Parathyroid adenoma (tissue), 2 donors: ENCODE data around the gene FTCDNL1.

Source experiments
- H2AFZ ChIP-seq: fragments of 300-600 bp; sonication (generic); one replicate; pipeline ENCODE4 v1.7.0; 2017; ENCODE audit warnings: antibody characterized with exemption, mild to moderate bottlenecking
- H3K27ac ChIP-seq: fragments of 300-600 bp; sonication (generic); one replicate; pipeline ENCODE4 v1.7.0; 2017
- H3K27me3 ChIP-seq: fragments of 300-600 bp; sonication (generic); one replicate; pipeline ENCODE4 v1.7.0; 2017; ENCODE audit warnings: low read length; ENCODE audit not compliant: control insufficient read depth, insufficient read depth
- H3K36me3 ChIP-seq: fragments of 300-600 bp; sonication (generic); one replicate; pipeline ENCODE4 v1.7.0; 2017; ENCODE audit warnings: low read length; ENCODE audit not compliant: control insufficient read depth, insufficient read depth
- H3K4me1 ChIP-seq: fragments of 300-600 bp; sonication (generic); one replicate; pipeline ENCODE4 v1.7.0; 2017; ENCODE audit warnings: control low read depth
- H3K4me2 ChIP-seq: fragments of 300-600 bp; sonication (generic); one replicate; pipeline ENCODE4 v1.7.0; 2017; ENCODE audit warnings: low read length
- H3K4me3 ChIP-seq: fragments of 300-600 bp; sonication (generic); one replicate; pipeline ENCODE4 v1.7.0; 2017; ENCODE audit warnings: low read depth, low read length
- H3K79me2 ChIP-seq: fragments of 300-600 bp; sonication (generic); one replicate; pipeline ENCODE4 v1.7.0; 2017; ENCODE audit warnings: control low read depth
- H3K9ac ChIP-seq: fragments of 300-600 bp; sonication (generic); one replicate; pipeline ENCODE4 v1.7.0; 2017; ENCODE audit warnings: mild to moderate bottlenecking
- H3K9me3 ChIP-seq: fragments of 300-600 bp; sonication (generic); one replicate; pipeline ENCODE4 v1.7.0; 2017; ENCODE audit warnings: low read length; ENCODE audit not compliant: control insufficient read depth
- TF ChIP-seq, protein P1 (sequence below): fragments of 300-600 bp; sonication (generic); IDR thresholded peaks from one replicate; pipeline ENCODE4 v1.7.0; 2017; ENCODE audit warnings: antibody characterized with exemption, mild to moderate bottlenecking
- donor health status: primary hyperparathyroidism.

Gene FTCDNL1

DNA sequence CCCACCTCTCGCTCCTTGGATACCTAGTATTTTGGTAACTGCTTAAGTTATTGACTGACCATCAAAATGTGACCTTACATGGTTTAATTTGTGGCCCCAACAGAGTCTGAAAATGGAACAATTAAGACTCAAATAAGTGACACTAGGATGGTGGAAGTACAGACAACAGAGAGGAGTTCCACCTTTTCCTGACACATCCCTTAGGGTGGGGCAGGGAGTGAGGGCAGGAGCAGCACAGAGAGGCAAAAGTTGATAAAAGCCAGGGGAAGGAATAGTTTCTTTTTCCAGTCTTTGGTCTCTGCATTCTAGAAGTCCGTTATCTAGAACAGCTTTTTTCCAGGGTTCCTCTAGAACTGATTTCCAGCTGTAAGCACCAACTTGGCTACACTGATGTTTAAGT lies 32.2 kb downstream of the FTCDNL1 start:
- Histone ChIP-seq H3K79me2 (no peaks in the 10 kb centered on the region), H3K27me3 (no peaks in the 10 kb centered on the region), H3K27ac (no peak overlapping the region), H3K9ac (no peak overlapping the region), H3K4me3 (no peak overlapping the region), H3K36me3 (no peaks in the 10 kb centered on the region), H3K9me3 (no peaks in the 10 kb centered on the region), H3K4me2 (no peak overlapping the region), H3K4me1 (no peaks in the 10 kb centered on the region), H2AFZ (no peak overlapping the region)
- TF ChIP-seq, protein P1, sequence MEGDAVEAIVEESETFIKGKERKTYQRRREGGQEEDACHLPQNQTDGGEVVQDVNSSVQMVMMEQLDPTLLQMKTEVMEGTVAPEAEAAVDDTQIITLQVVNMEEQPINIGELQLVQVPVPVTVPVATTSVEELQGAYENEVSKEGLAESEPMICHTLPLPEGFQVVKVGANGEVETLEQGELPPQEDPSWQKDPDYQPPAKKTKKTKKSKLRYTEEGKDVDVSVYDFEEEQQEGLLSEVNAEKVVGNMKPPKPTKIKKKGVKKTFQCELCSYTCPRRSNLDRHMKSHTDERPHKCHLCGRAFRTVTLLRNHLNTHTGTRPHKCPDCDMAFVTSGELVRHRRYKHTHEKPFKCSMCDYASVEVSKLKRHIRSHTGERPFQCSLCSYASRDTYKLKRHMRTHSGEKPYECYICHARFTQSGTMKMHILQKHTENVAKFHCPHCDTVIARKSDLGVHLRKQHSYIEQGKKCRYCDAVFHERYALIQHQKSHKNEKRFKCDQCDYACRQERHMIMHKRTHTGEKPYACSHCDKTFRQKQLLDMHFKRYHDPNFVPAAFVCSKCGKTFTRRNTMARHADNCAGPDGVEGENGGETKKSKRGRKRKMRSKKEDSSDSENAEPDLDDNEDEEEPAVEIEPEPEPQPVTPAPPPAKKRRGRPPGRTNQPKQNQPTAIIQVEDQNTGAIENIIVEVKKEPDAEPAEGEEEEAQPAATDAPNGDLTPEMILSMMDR = no peak

DNA sequence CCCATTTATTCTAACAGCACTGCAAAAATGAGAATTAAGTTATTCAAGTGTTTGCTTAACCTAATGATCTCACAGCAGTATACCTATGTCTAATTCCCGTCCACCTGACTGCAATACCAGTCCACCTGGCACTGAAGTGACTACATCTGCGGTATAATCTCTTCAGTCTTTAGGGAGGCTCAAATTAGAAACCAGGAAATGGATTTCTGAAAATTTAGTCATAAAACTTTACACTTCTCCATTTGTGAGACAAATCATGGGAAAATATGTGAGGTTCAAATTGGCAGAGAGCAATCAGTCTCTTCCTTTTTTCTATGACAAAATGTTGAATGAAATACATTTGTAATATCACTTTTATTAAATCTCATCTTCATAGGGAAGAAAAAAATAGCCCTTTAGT lies 33.0 kb downstream of the FTCDNL1 start:
- Histone ChIP-seq H3K36me3 (no peaks in the 10 kb centered on the region), H3K27ac (no peak overlapping the region), H3K4me2 (no peak overlapping the region), H3K4me1 (no peaks in the 10 kb centered on the region), H3K9me3 (no peaks in the 10 kb centered on the region), H3K4me3 (no peak overlapping the region), H3K79me2 (no peaks in the 10 kb centered on the region), H3K27me3 (no peaks in the 10 kb centered on the region), H2AFZ (no peak overlapping the region), H3K9ac (no peak overlapping the region)
- TF ChIP-seq, protein P1 = no peak

DNA sequence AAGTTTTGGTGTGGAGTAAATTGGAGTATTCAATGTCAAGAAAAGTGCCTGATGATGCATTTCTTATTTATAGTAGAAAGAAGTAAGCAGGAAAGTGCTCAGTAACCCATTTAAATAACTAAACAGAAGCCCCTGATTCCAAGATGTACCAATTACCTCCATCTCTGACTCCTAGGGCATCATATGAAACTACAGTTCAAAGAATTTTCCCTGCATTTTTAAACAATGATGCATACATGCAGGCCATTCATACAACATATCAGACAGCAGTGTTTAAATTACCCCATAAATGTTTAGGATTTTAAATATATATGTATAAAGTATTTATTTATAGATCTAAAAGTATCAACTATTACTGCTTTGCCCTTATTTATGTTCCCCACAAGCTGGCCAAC lies 36.2 kb downstream of the FTCDNL1 start:
- no peaks in the 10 kb centered on the region for H3K9me3 ChIP-seq
- TF ChIP-seq, protein P1 = no peak
- H3K9ac ChIP-seq = no peak overlapping the region
- no peaks in the 10 kb centered on the region for H3K36me3 ChIP-seq
- H2AFZ ChIP-seq = no peak overlapping the region
- H3K27me3 ChIP-seq = no peaks in the 10 kb centered on the region
- H3K79me2 ChIP-seq = no peaks in the 10 kb centered on the region
- no peaks in the 10 kb centered on the region for H3K4me1 ChIP-seq
- H3K4me2 ChIP-seq = no peak overlapping the region
- H3K4me3 ChIP-seq = no peak overlapping the region
- no peak overlapping the region for H3K27ac ChIP-seq

DNA sequence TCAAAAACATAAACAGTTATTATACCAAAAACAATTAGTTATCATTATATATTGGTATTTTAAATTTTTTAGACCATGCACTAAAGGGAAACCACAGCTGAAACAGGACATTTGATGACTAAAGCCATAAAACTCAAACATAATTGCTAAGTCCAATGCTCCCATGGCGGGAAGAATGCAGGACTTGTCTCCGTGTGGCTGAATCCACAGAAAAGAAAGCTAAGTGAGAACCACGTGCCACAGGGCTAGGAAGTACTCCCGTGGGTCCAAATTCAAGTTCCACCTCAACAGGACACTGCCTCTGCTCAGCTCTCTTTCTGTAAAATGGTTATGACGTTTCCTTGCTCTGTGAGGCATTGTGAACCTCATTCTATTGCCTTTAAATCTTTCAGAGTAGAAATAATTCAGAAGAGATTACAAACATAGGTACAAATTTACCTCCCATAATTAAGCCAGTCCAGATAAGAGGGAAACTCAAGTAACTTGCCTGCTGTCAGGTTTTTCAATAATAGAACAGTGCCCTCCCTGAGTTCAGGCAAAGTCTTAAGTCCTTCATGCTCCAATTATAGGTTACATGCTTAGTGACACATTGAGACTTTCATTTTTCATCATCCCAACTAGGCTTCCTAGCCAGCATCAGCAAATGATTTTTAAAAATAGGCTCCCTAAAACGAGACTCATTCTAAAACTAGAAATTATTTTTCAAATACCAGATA lies 36.7 kb downstream of the FTCDNL1 start:
- no peak overlapping the region for H3K4me3 ChIP-seq
- no peaks in the 10 kb centered on the region for H3K79me2 ChIP-seq
- H3K27ac ChIP-seq = no peak overlapping the region
- H3K9me3 ChIP-seq = no peaks in the 10 kb centered on the region
- H3K4me2 ChIP-seq = no peak overlapping the region
- H3K36me3 ChIP-seq = no peaks in the 10 kb centered on the region
- H3K4me1 ChIP-seq = no peaks in the 10 kb centered on the region
- H2AFZ ChIP-seq = no peak overlapping the region
- no peak overlapping the region for H3K9ac ChIP-seq
- TF ChIP-seq, protein P1 = no peak
- H3K27me3 ChIP-seq = no peaks in the 10 kb centered on the region

DNA sequence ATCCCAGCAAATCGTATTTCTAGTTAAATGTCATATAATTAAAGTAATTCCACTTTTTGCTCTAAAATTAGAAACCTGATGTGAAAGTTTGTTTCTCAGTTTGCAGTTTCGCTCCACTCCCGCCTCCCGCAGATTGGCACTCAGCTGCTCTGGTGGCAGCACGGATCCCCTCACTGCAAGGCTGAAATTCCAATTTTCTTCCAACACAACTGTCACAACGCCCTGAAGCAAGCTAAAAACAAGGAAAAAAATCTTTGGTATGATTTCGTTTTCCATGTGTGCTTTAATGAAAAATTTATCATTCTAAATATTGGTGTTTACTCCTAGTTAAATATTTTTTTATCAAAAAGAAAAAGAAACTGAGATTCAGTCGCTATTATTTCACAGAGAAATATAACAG lies 38.5 kb downstream of the FTCDNL1 start:
- no peak overlapping the region for H3K9ac ChIP-seq
- no peaks in the 10 kb centered on the region for H3K9me3 ChIP-seq
- no peak overlapping the region for H3K4me2 ChIP-seq
- no peaks in the 10 kb centered on the region for H3K79me2 ChIP-seq
- H3K27ac ChIP-seq = no peak overlapping the region
- TF ChIP-seq, protein P1 = no peak
- no peak overlapping the region for H3K4me3 ChIP-seq
- no peaks in the 10 kb centered on the region for H3K27me3 ChIP-seq
- no peaks in the 10 kb centered on the region for H3K36me3 ChIP-seq
- H3K4me1 ChIP-seq = no peaks in the 10 kb centered on the region
- H2AFZ ChIP-seq = no peak overlapping the region
